ENCODE results near the gene DNER. TPM values are rescaled to one million over a fixed set of nuclear protein-coding genes. Genes with fewer than 3 reads are reported as not detected.

Gene DNER
- total and polyA plus RNA-seq, 2 of the 13 experiments (the other 11 are each of a cell fraction or from before 2014, with no cell fraction given): not detected

GRCh38 chr2:229665158-229665557, 49.2 kb downstream of the DNER start (continued):
- TF ChIP-seq, protein P1, sequence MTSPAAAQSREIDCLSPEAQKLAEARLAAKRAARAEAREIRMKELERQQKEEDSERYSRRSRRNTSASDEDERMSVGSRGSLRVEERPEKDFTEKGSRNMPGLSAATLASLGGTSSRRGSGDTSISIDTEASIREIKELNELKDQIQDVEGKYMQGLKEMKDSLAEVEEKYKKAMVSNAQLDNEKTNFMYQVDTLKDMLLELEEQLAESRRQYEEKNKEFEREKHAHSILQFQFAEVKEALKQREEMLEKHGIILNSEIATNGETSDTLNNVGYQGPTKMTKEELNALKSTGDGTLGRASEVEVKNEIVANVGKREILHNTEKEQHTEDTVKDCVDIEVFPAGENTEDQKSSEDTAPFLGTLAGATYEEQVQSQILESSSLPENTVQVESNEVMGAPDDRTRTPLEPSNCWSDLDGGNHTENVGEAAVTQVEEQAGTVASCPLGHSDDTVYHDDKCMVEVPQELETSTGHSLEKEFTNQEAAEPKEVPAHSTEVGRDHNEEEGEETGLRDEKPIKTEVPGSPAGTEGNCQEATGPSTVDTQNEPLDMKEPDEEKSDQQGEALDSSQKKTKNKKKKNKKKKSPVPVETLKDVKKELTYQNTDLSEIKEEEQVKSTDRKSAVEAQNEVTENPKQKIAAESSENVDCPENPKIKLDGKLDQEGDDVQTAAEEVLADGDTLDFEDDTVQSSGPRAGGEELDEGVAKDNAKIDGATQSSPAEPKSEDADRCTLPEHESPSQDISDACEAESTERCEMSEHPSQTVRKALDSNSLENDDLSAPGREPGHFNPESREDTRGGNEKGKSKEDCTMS (CRISPR knock-in tag; conservative IDR thresholded peaks at IDR 0.05): no peak
- TF ChIP-seq, protein P2, sequence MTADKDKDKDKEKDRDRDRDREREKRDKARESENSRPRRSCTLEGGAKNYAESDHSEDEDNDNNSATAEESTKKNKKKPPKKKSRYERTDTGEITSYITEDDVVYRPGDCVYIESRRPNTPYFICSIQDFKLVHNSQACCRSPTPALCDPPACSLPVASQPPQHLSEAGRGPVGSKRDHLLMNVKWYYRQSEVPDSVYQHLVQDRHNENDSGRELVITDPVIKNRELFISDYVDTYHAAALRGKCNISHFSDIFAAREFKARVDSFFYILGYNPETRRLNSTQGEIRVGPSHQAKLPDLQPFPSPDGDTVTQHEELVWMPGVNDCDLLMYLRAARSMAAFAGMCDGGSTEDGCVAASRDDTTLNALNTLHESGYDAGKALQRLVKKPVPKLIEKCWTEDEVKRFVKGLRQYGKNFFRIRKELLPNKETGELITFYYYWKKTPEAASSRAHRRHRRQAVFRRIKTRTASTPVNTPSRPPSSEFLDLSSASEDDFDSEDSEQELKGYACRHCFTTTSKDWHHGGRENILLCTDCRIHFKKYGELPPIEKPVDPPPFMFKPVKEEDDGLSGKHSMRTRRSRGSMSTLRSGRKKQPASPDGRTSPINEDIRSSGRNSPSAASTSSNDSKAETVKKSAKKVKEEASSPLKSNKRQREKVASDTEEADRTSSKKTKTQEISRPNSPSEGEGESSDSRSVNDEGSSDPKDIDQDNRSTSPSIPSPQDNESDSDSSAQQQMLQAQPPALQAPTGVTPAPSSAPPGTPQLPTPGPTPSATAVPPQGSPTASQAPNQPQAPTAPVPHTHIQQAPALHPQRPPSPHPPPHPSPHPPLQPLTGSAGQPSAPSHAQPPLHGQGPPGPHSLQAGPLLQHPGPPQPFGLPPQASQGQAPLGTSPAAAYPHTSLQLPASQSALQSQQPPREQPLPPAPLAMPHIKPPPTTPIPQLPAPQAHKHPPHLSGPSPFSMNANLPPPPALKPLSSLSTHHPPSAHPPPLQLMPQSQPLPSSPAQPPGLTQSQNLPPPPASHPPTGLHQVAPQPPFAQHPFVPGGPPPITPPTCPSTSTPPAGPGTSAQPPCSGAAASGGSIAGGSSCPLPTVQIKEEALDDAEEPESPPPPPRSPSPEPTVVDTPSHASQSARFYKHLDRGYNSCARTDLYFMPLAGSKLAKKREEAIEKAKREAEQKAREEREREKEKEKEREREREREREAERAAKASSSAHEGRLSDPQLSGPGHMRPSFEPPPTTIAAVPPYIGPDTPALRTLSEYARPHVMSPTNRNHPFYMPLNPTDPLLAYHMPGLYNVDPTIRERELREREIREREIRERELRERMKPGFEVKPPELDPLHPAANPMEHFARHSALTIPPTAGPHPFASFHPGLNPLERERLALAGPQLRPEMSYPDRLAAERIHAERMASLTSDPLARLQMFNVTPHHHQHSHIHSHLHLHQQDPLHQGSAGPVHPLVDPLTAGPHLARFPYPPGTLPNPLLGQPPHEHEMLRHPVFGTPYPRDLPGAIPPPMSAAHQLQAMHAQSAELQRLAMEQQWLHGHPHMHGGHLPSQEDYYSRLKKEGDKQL (CRISPR knock-in tag; IDR thresholded peaks at IDR 0.05; ENCODE audit: low read depth): no peak
- TF ChIP-seq ZFP82 (CRISPR knock-in tag; IDR thresholded peaks at IDR 0.05; ENCODE audit: borderline replicate concordance) (no peak), MED8 (CRISPR knock-in tag; IDR thresholded peaks at IDR 0.05; ENCODE audit: insufficient replicate concordance) (no peak), ZMYM4 (CRISPR knock-in tag; IDR thresholded peaks at IDR 0.05) (no peak), ETS1 (CRISPR knock-in tag; IDR thresholded peaks at IDR 0.05) (no peak)
- TF ChIP-seq, protein P3, sequence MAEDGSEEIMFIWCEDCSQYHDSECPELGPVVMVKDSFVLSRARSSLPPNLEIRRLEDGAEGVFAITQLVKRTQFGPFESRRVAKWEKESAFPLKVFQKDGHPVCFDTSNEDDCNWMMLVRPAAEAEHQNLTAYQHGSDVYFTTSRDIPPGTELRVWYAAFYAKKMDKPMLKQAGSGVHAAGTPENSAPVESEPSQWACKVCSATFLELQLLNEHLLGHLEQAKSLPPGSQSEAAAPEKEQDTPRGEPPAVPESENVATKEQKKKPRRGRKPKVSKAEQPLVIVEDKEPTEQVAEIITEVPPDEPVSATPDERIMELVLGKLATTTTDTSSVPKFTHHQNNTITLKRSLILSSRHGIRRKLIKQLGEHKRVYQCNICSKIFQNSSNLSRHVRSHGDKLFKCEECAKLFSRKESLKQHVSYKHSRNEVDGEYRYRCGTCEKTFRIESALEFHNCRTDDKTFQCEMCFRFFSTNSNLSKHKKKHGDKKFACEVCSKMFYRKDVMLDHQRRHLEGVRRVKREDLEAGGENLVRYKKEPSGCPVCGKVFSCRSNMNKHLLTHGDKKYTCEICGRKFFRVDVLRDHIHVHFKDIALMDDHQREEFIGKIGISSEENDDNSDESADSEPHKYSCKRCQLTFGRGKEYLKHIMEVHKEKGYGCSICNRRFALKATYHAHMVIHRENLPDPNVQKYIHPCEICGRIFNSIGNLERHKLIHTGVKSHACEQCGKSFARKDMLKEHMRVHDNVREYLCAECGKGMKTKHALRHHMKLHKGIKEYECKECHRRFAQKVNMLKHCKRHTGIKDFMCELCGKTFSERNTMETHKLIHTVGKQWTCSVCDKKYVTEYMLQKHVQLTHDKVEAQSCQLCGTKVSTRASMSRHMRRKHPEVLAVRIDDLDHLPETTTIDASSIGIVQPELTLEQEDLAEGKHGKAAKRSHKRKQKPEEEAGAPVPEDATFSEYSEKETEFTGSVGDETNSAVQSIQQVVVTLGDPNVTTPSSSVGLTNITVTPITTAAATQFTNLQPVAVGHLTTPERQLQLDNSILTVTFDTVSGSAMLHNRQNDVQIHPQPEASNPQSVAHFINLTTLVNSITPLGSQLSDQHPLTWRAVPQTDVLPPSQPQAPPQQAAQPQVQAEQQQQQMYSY (CRISPR knock-in tag; IDR thresholded peaks at IDR 0.05): no peak

All from HepG2 (cell line).